Prostate gland (tissue), 2 donors: ENCODE data around the gene CHST13.

Experiments
- CTCF ChIP-seq, 4 experiments: fragments of 200-600 bp in 2 of 4; fragments of 450-650 bp in 2 of 4; sonication (generic) in 2 of 4; IDR thresholded peaks; 1 replicate in 3 of 4; 2 replicates in 1 of 4; pipeline ENCODE4 v1.5.1; 2016 to 2019; ENCODE audit warnings: antibody characterized with exemption in 4 of 4, mild to moderate bottlenecking in 2 of 4, moderate library complexity in 2 of 4
- POLR2AphosphoS5 ChIP-seq: sonication (generic); formaldehyde crosslinking; IDR thresholded peaks from one replicate; pipeline ENCODE4 v1.6.1; 2017; ENCODE audit warnings: antibody characterized with exemption

GRCh38 chr3:126493051-126493450 lies 30.9 kb upstream of the CHST13 start:
- no peak for TF ChIP-seq CTCF (IDR thresholded peaks at IDR 0.05)
- no peak for TF ChIP-seq POLR2AphosphoS5
